GM23248 (cell line): Measurements from ENCODE around the gene GALNT10. TPM values are rescaled to one million over a fixed set of nuclear protein-coding genes. Genes with fewer than 3 reads are reported as not detected.

ENCODE experiments used
- DNase-seq: peaks from one replicate; pipeline ENCODE4 v3.0.0-alpha.2; 2015
- H2AFZ ChIP-seq: fragments of 200-600 bp; sonication (generic); 2 replicates; pipeline ENCODE4 v1.6.1; 2016; ENCODE audit warnings: antibody characterized with exemption
- H3F3A ChIP-seq: fragments of 200-600 bp; sonication (generic); 2 replicates; pipeline ENCODE4 v1.6.1; 2016; ENCODE audit warnings: mild to moderate bottlenecking, antibody characterized with exemption, mixed run types; ENCODE audit not compliant: insufficient read depth
- H3K27ac ChIP-seq: fragments of 200-600 bp; sonication (generic); 2 replicates; pipeline ENCODE4 v1.5.1; 2016; ENCODE audit warnings: mild to moderate bottlenecking
- H3K27me3 ChIP-seq: fragments of 200-600 bp; sonication (generic); replicated peaks from 2 replicates; pipeline ENCODE4 v1.6.1; 2016; ENCODE audit warnings: mild to moderate bottlenecking; ENCODE audit not compliant: insufficient read depth
- H3K36me3 ChIP-seq: fragments of 200-600 bp; sonication (generic); 2 replicates; pipeline ENCODE4 v1.6.1; 2016; ENCODE audit warnings: low read depth, mild to moderate bottlenecking
- H3K4me1 ChIP-seq: fragments of 200-600 bp; sonication (generic); 2 replicates; pipeline ENCODE4 v1.6.1; 2016; ENCODE audit warnings: mild to moderate bottlenecking; ENCODE audit not compliant: insufficient read depth
- H3K4me2 ChIP-seq: fragments of 200-600 bp; sonication (generic); one replicate; pipeline ENCODE4 v1.6.1; 2016; ENCODE audit warnings: mild to moderate bottlenecking; ENCODE audit not compliant: unreplicated experiment
- H3K4me3 ChIP-seq: fragments of 200-600 bp; sonication (generic); 2 replicates; pipeline ENCODE4 v1.5.1; 2016; ENCODE audit warnings: mild to moderate bottlenecking
- H3K79me2 ChIP-seq: fragments of 200-600 bp; sonication (generic); 2 replicates; pipeline ENCODE4 v1.6.1; 2016; ENCODE audit warnings: mild to moderate bottlenecking; ENCODE audit not compliant: insufficient read depth
- H3K9ac ChIP-seq: fragments of 200-600 bp; sonication (generic); 2 replicates; pipeline ENCODE4 v1.6.1; 2016; ENCODE audit warnings: mild to moderate bottlenecking
- H3K9me2 ChIP-seq: fragments of 200-600 bp; sonication (generic); 2 replicates; pipeline ENCODE4 v1.6.1; 2016; ENCODE audit warnings: mixed run types, mild to moderate bottlenecking, moderate library complexity; ENCODE audit not compliant: insufficient read depth
- H3K9me3 ChIP-seq: fragments of 200-600 bp; sonication (generic); one replicate; pipeline ENCODE4 v1.6.1; 2017; ENCODE audit warnings: low read depth
- H4K20me1 ChIP-seq: fragments of 200-600 bp; sonication (generic); 2 replicates; pipeline ENCODE4 v1.6.0; 2016; ENCODE audit not compliant: insufficient read depth
- EZH2 ChIP-seq: fragments of 200-600 bp; sonication (generic); IDR thresholded peaks from 2 replicates; pipeline ENCODE4 v1.6.1; 2018; ENCODE audit warnings: antibody characterized with exemption, mild to moderate bottlenecking; ENCODE audit not compliant: insufficient read depth, poor library complexity, severe bottlenecking
- EZH2phosphoT487 ChIP-seq: fragments of 200-600 bp; sonication (generic); IDR thresholded peaks from 2 replicates; pipeline ENCODE4 v1.6.1; 2018; ENCODE audit warnings: antibody characterized with exemption, moderate library complexity, mild to moderate bottlenecking, low read depth; ENCODE audit not compliant: insufficient read depth
- WGBS, 2 experiments: methylation state at CpG; one replicate each; pipeline ENCODE4 v1.1.6; 2015 to 2017; ENCODE audit warnings: low lambda C conversion rate in 2 of 2, low coverage in 1 of 2; ENCODE audit errors: missing lambda C conversion rate in 2 of 2; 5-methylcytosine and 5-hydroxymethylcytosine counted together
- in situ Hi-C: fragments of 300-500 bp; cut with MboI; formaldehyde crosslinking; loops from 2 replicates; pipeline ENCODE4 v1.15.0; 2020
- polyA plus RNA-seq: library from polyadenylated mRNA; unstranded; fragments of >200 nt; fragmentation: Nextera tagmentation; extraction: Ambion mirVana; gene quantifications from 2 replicates; pipeline ENCODE4 v1.2.1, GENCODE V29; 2016
- total RNA-seq: library from RNA; depleted of rRNA; stranded (reverse); fragments of >200 nt; shearing (Covaris generic); gene quantifications from 2 replicates; pipeline ENCODE4 v1.2.3, GENCODE V29; 2014

Gene GALNT10
- total and polyA plus RNA-seq, 2 experiments from 2014 or later: 23.3 to 67.9 TPM

DNA sequence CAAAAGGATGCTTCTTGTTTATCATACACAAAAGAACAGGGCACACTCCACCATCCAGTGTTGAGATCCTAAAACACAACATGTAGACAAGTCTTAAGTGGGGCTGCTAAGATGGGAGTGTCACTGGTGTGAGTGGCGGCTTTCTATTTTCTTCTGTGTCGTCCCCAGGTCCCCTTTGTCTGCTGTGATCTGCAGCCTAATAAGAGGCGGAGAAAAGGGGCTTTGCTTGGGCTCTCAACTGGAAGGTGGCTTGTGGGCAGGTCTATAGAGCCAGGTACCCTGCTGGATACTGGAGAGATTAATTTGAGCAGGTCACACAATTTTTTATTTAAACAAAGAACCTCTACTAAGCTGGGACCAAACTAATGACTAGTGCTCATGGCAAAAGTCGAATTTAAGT, 129.2 kb downstream of the GALNT10 start:
- H3K4me1 ChIP-seq: no peaks in the 10 kb centered on the region
- no peaks in the 10 kb centered on the region for H3K36me3 ChIP-seq
- no peak overlapping the region for H3K27ac ChIP-seq
- 67 to 69% methylated on average over 4 of the region's 4 CpGs for WGBS, 2 experiments
- no peak overlapping the region for H2AFZ ChIP-seq
- H3K9me2 ChIP-seq: no peaks in the 10 kb centered on the region
- H3F3A ChIP-seq: no peaks in the 10 kb centered on the region
- TF ChIP-seq EZH2phosphoT487 (no peak), EZH2 (no peak)
- no peak for DNase-seq
- H3K4me2 ChIP-seq: no peak overlapping the region
- no peaks in the 10 kb centered on the region for H3K27me3 ChIP-seq
- no peaks in the 10 kb centered on the region for H3K9me3 ChIP-seq
- no peak overlapping the region for H3K4me3 ChIP-seq
- H3K9ac ChIP-seq: no peak overlapping the region
- H4K20me1 ChIP-seq: no peaks in the 10 kb centered on the region
- peaks cover 73% of the 10 kb centered on the region for H3K79me2 ChIP-seq
- in situ Hi-C loops: no loop called here

DNA sequence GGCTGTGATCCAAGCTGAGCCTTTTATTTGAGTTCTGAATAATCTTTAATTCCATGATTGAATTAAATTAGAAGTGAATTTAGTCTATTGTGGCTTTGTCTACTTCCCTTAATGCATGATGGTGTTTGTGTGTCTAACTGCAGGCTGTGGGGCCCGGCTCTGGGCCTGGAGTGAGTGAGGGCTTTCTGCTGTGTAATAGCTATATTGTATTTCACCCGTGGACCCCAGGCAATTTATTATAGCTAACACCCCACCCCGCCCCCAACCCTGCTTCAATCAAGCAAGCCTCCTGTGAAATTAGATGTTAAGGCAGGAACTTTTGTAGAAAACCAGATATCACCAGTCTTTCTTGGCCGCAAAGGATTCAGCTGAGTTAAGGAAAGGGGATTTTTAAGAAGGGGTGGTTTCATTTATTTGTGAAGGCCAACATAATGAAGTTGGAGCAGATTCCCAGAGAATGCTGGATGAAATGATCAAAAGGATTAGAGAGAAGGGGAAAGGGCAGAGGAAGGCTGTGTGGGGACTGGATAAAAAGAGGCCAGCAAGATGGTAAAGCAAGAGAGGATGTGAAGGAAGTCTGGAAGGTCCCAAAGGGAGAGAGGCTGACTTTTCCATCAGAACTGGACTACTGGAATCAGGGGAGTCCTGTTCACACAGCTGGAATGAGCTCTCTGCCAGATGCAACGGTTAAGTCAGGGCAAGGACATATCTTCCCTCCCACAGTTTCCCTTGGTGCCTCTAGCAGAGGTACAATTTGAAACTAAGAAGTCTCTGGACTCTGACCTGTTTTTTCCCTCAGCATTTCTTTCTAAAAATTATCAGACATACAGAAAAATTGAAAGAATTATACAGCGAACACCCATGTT, 129.9 kb downstream of the GALNT10 start:
- Histone ChIP-seq H3K4me1 (no peaks in the 10 kb centered on the region), H3K9me3 (no peaks in the 10 kb centered on the region), H3K4me2 (no peak overlapping the region), H3K9ac (no peak overlapping the region), H3K9me2 (no peaks in the 10 kb centered on the region), H3K27me3 (no peaks in the 10 kb centered on the region), H3K4me3 (no peak overlapping the region), H3K27ac (no peak overlapping the region), H3F3A (no peaks in the 10 kb centered on the region), H2AFZ (no peak overlapping the region), H3K79me2 (peaks cover 73% of the 10 kb centered on the region), H4K20me1 (no peaks in the 10 kb centered on the region), H3K36me3 (no peaks in the 10 kb centered on the region)
- 86 to 89% methylated on average over 6 of the region's 6 CpGs for WGBS, 2 experiments
- in situ Hi-C loops: no loop called here
- DNase-seq: peak; percentile 8
- TF ChIP-seq EZH2phosphoT487: no peak
- no peak for TF ChIP-seq EZH2

DNA sequence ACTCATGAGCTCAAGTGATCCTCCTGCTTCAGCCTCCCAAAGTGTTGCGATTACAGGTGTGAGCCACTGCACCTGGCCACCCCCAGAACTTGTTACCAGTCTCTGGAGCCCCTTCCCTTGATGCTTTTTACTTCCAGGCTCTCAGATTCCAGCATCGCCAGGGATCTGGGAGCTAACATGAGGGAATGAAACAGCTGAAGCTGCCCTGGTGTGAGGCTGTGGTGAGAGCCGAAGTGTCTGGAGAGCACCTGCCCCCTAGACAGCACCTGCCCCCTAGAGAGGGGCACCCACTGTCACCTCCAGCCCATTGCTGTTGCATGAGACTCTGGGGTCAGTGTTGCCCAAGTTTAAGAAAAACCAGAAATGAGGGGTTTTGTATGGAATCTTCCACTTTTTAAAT, 131.0 kb downstream of the GALNT10 start:
- H2AFZ ChIP-seq: no peak overlapping the region
- no peak for DNase-seq
- no peaks in the 10 kb centered on the region for H3K27me3 ChIP-seq
- peaks cover 72% of the 10 kb centered on the region for H3K79me2 ChIP-seq
- H3K4me1 ChIP-seq: no peaks in the 10 kb centered on the region
- H3K9me2 ChIP-seq: no peaks in the 10 kb centered on the region
- no peak overlapping the region for H3K9ac ChIP-seq
- H3K36me3 ChIP-seq: no peaks in the 10 kb centered on the region
- TF ChIP-seq EZH2 (no peak), EZH2phosphoT487 (no peak)
- no peak overlapping the region for H3K4me2 ChIP-seq
- H3K27ac ChIP-seq: no peak overlapping the region
- H3F3A ChIP-seq: no peaks in the 10 kb centered on the region
- no peaks in the 10 kb centered on the region for H4K20me1 ChIP-seq
- 67 to 69% methylated on average over 3 of the region's 3 CpGs for WGBS, 2 experiments
- H3K4me3 ChIP-seq: no peak overlapping the region
- in situ Hi-C loops: no loop called here
- no peaks in the 10 kb centered on the region for H3K9me3 ChIP-seq

DNA sequence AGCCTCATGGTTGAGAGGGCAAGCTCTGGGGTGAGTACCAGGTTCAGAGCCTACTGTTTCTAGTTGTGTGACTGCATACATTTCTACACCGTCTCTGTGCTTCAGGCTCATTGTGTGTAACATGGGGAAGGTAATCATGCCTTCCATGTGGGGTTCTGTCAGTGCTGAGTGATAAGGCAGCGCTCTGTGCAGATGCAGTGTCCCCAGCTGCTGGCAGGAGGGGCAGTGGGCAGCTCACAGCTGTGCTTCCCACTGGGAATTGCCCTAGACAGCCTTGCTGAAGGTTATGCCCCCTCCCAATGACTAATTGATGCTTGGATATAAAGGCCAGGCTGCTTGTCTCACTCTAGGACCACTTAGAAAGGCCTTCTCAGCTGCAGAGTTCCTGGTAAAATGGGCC, 133.5 kb downstream of the GALNT10 start:
- H3K4me2 ChIP-seq: no peak overlapping the region
- H3K4me1 ChIP-seq: no peaks in the 10 kb centered on the region
- H3K27me3 ChIP-seq: no peaks in the 10 kb centered on the region
- H3F3A ChIP-seq: no peaks in the 10 kb centered on the region
- no peak for DNase-seq
- no peak overlapping the region for H3K4me3 ChIP-seq
- H3K9ac ChIP-seq: no peak overlapping the region
- H3K36me3 ChIP-seq: no peaks in the 10 kb centered on the region
- 95 to 97% methylated on average over 2 of the region's 2 CpGs for WGBS, 2 experiments
- no peak overlapping the region for H3K27ac ChIP-seq
- H3K9me3 ChIP-seq: no peaks in the 10 kb centered on the region
- H2AFZ ChIP-seq: no peak overlapping the region
- in situ Hi-C loops: no loop called here
- no peaks in the 10 kb centered on the region for H4K20me1 ChIP-seq
- no peaks in the 10 kb centered on the region for H3K9me2 ChIP-seq
- H3K79me2 ChIP-seq: peaks cover 57% of the 10 kb centered on the region
- TF ChIP-seq EZH2 (no peak), EZH2phosphoT487 (no peak)
